AG04450 (cell line): ENCODE results near the gene FOXG1. TPM values are rescaled to one million over a fixed set of nuclear protein-coding genes. Genes with fewer than 3 reads are reported as not detected.

Experiments
- CTCF ChIA-PET: fragments of 300-600, 350-600 bp; formaldehyde crosslinking; extraction: SDS; loops from one replicate; lab custom pipeline; 2022; ENCODE audit warnings: antibody characterized with exemption, inconsistent platforms; lab: Charles Lee
- POLR2A ChIA-PET: fragments of 350-600 bp; formaldehyde crosslinking; extraction: SDS; loops from one replicate; lab custom pipeline; 2021; ENCODE audit warnings: antibody characterized with exemption, inconsistent platforms; lab: Yijun Ruan, JAX
- DNase-seq: peaks from one replicate; pipeline ENCODE4 v3.0.0-alpha.2; 2011; ENCODE audit warnings: low read depth, low spot score
- H3K27ac ChIP-seq: one replicate; pipeline ENCODE4 v1.5.1; 2012; ENCODE audit warnings: low read depth, low read length, control low read depth
- H3K27me3 ChIP-seq: one replicate; pipeline ENCODE4 v1.6.0; 2012; ENCODE audit warnings: low read length; ENCODE audit not compliant: control insufficient read depth, insufficient read depth
- H3K4me3 ChIP-seq: 2 replicates; pipeline ENCODE4 v1.5.1; 2011; ENCODE audit warnings: mild to moderate bottlenecking, low read depth, low read length, control low read depth
- H3K9me3 ChIP-seq: 2 replicates; pipeline ENCODE4 v1.5.1; 2012; ENCODE audit warnings: low read length; ENCODE audit not compliant: control insufficient read depth, insufficient read depth
- CTCF ChIP-seq: IDR thresholded peaks from 2 replicates; pipeline ENCODE4 v1.5.1; 2011; ENCODE audit warnings: low read depth, low read length, control low read depth, inconsistent platforms
- polyA plus RNA-seq: library from polyadenylated mRNA; depleted of rRNA; stranded (reverse); fragments of >200 nt; gene quantifications from 2 replicates; pipeline ENCODE4 v1.2.3, GENCODE V29; 2011

The FOXG1 gene
- polyA plus RNA-seq, 1 experiment, result not detected

- no peak for TF ChIP-seq CTCF
- H3K27me3 ChIP-seq, result no peaks in the 10 kb centered on the region
- no peak for DNase-seq
- H3K27ac ChIP-seq, result no peak overlapping the region
- no peaks in the 10 kb centered on the region for H3K9me3 ChIP-seq
- ChIA-PET CTCF (no interaction called here), POLR2A (no interaction called here)
- no peak overlapping the region for H3K4me3 ChIP-seq
Measured at GRCh38 chr14:28813810-28814209, 47.2 kb downstream of the FOXG1 start.
